HFFc6 (cell line): ENCODE results near the gene TMOD1. TPM values are rescaled to one million over a fixed set of nuclear protein-coding genes. Genes with fewer than 3 reads are reported as not detected.

Experiments used
- DNase-seq: peaks from one replicate; pipeline ENCODE4 v3.0.0-alpha.2; 2018
- H3K27ac Mint-ChIP-seq: 2 replicates; pipeline ENCODE4 v1.8.0; 2020; ENCODE audit warnings: mild to moderate bottlenecking, mixed read lengths
- H3K27me3 Mint-ChIP-seq: 2 replicates; pipeline ENCODE4 v1.8.0; 2021; ENCODE audit warnings: mild to moderate bottlenecking, moderate library complexity, mixed read lengths; ENCODE audit not compliant: insufficient read depth
- H3K36me3 Mint-ChIP-seq: 2 replicates; pipeline ENCODE4 v1.8.0; 2021; ENCODE audit warnings: low read depth, mixed read lengths
- H3K4me1 Mint-ChIP-seq: 2 replicates; pipeline ENCODE4 v1.8.0; 2020; ENCODE audit warnings: low read depth, mixed read lengths
- H3K4me3 Mint-ChIP-seq: 2 replicates; pipeline ENCODE4 v1.8.0; 2020; ENCODE audit warnings: mild to moderate bottlenecking, moderate library complexity, mixed read lengths
- H3K9me3 Mint-ChIP-seq: 2 replicates; pipeline ENCODE4 v1.8.0; 2020; ENCODE audit warnings: mild to moderate bottlenecking, mixed read lengths
- CTCF ChIP-seq: fragments of 200-600 bp; sonication (generic); IDR thresholded peaks from 2 replicates; pipeline ENCODE4 v1.5.0; 2021; ENCODE audit warnings: antibody characterized with exemption, mild to moderate bottlenecking
- total RNA-seq, 6 experiments: library from RNA; stranded (reverse); fragmentation: NEBNext Ultra II Directional; extraction: Animal tissue kit (Norgen Biotek cat#: 25700); gene quantifications; 2 replicates in 1 of 6; 3 replicates in 5 of 6; pipeline ENCODE4 v1.2.3, GENCODE V29; 2021

The TMOD1 gene
- total RNA-seq, 6 experiments from 2014 or later = 0.14 to 0.60 (median 0.57) TPM

- H3K27me3 Mint-ChIP-seq = peaks cover 2% of the 10 kb centered on the region
- H3K4me1 Mint-ChIP-seq = peaks cover 42% of the 10 kb centered on the region
- H3K27ac Mint-ChIP-seq = peak overlapping the region; percentile 100
- H3K36me3 Mint-ChIP-seq = peaks cover 11% of the 10 kb centered on the region
- H3K9me3 Mint-ChIP-seq = no peaks in the 10 kb centered on the region
- no peak for DNase-seq
- peak overlapping the region; percentile 96 for H3K4me3 Mint-ChIP-seq
- no peak for TF ChIP-seq CTCF
Observed at GRCh38 chr9:97632248-97632984, 130.9 kb downstream of the TMOD1 start.

- Mint-ChIP-seq H3K27me3 (peaks cover 2% of the 10 kb centered on the region), H3K27ac (peak within 1 kb of the TSS; percentile 100), H3K4me1 (peaks cover 44% of the 10 kb centered on the region), H3K36me3 (peaks cover 11% of the 10 kb centered on the region), H3K9me3 (no peaks in the 10 kb centered on the region), H3K4me3 (peak within 1 kb of the TSS; percentile 96)
- no peak; the same call in 1 of the 2 replicates for TF ChIP-seq CTCF
- DNase-seq = peak; percentile 96
Observed at GRCh38 chr9:97632985-97633858, 131.8 kb downstream of the TMOD1 start, which contains the start of the genes NCBP1 and TSTD2. TSS of gene NCBP1 (plus strand) at chr9:97633821. CDS start at chr9:97633882, 61 bp downstream. TSS of gene TSTD2 (minus strand) at chr9:97633368. CDS start at chr9:97627562, 5,806 bp downstream.

GRCh38 chr9:97633859-97634490, 132.5 kb downstream of the TMOD1 start:
- DNase-seq = no peak
- peaks cover 2% of the 10 kb centered on the region for H3K27me3 Mint-ChIP-seq
- TF ChIP-seq CTCF = peak; percentile 2; the same call in 1 of the 2 replicates
- no peaks in the 10 kb centered on the region for H3K9me3 Mint-ChIP-seq
- H3K36me3 Mint-ChIP-seq = peaks cover 11% of the 10 kb centered on the region
- H3K4me1 Mint-ChIP-seq = peaks cover 52% of the 10 kb centered on the region
- H3K27ac Mint-ChIP-seq = peak overlapping the region; percentile 100
- H3K4me3 Mint-ChIP-seq = peak overlapping the region; percentile 96

- Mint-ChIP-seq H3K9me3 (no peaks in the 10 kb centered on the region), H3K4me1 (peaks cover 54% of the 10 kb centered on the region), H3K27ac (peak overlapping the region; percentile 100), H3K4me3 (peak overlapping the region; percentile 96), H3K27me3 (peaks cover 2% of the 10 kb centered on the region), H3K36me3 (peaks cover 11% of the 10 kb centered on the region)
- no peak for DNase-seq
- no peak for TF ChIP-seq CTCF
Observed at GRCh38 chr9:97635026-97635425, 133.6 kb downstream of the TMOD1 start.

GRCh38 chr9:97636903-97637302, 135.4 kb downstream of the TMOD1 start:
- Mint-ChIP-seq H3K27me3 (peaks cover 2% of the 10 kb centered on the region), H3K27ac (peak overlapping the region; percentile 9; the same call in 1 of the 2 replicates), H3K9me3 (no peaks in the 10 kb centered on the region), H3K4me3 (no peak overlapping the region), H3K4me1 (peaks cover 48% of the 10 kb centered on the region), H3K36me3 (peaks cover 11% of the 10 kb centered on the region)
- no peak for TF ChIP-seq CTCF
- DNase-seq = no peak
